Measurements from ENCODE around the gene PRKAR1B.

Gene PRKAR1B

GRCh38 chr7:550881-551614 lies 176.0 kb downstream of the PRKAR1B start:
- Histone ChIP-seq H3K27ac (no peak overlapping the region), H3K27me3 (no peaks in the 10 kb centered on the region), H3K9ac (no peak overlapping the region), H3K36me3 (no peaks in the 10 kb centered on the region), H3K9me3 (no peaks in the 10 kb centered on the region), H3K4me2 (no peak overlapping the region), H3K4me3 (no peak overlapping the region), H3K4me1 (peaks cover 13% of the 10 kb centered on the region), H4K20me1 (no peaks in the 10 kb centered on the region)
- TF ChIP-seq Cebpa-rat (IDR thresholded peaks at IDR 0.05) = no peak

GRCh38 chr7:549891-550625 lies 177.0 kb downstream of the PRKAR1B start:
- no peak overlapping the region for H3K27ac ChIP-seq

GRCh38 chr7:549066-549890 lies 177.8 kb downstream of the PRKAR1B start:
- Histone ChIP-seq H4K20me1 (no peaks in the 10 kb centered on the region), H3K9ac (no peak overlapping the region), H3K9me3 (peaks cover 6% of the 10 kb centered on the region; the same call in 1 of the 2 replicates), H3K4me1 (peaks cover 13% of the 10 kb centered on the region), H3K27me3 (no peaks in the 10 kb centered on the region), H3K36me3 (no peaks in the 10 kb centered on the region), H3K4me3 (no peak overlapping the region), H3K4me2 (peak overlapping the region; percentile 50), H3K27ac (no peak overlapping the region)
- no peak for TF ChIP-seq Cebpa-rat (IDR thresholded peaks at IDR 0.05)

More at GRCh38 chr7:549891-550625, 177.0 kb downstream of the PRKAR1B start:
- H3K36me3 ChIP-seq = no peaks in the 10 kb centered on the region
- H3K4me2 ChIP-seq = peak overlapping the region; percentile 50
- no peaks in the 10 kb centered on the region for H4K20me1 ChIP-seq
- no peak for TF ChIP-seq Cebpa-rat (IDR thresholded peaks at IDR 0.05)
- H3K4me1 ChIP-seq = peaks cover 13% of the 10 kb centered on the region
- H3K27me3 ChIP-seq = no peaks in the 10 kb centered on the region
- no peak overlapping the region for H3K4me3 ChIP-seq
- H3K9ac ChIP-seq = no peak overlapping the region
- H3K9me3 ChIP-seq = peaks cover 4% of the 10 kb centered on the region; the same call in 1 of the 2 replicates

- no peak overlapping the region for H3K4me3 ChIP-seq
- no peak overlapping the region for H3K9ac ChIP-seq
- no peak overlapping the region for H3K27ac ChIP-seq
- TF ChIP-seq Cebpa-rat (IDR thresholded peaks at IDR 0.05) = no peak
- H4K20me1 ChIP-seq = no peaks in the 10 kb centered on the region
- no peaks in the 10 kb centered on the region for H3K36me3 ChIP-seq
- H3K4me1 ChIP-seq = peaks cover 13% of the 10 kb centered on the region
- no peak overlapping the region for H3K4me2 ChIP-seq
- no peaks in the 10 kb centered on the region; the same call in 1 of the 2 replicates for H3K27me3 ChIP-seq
- peaks cover 6% of the 10 kb centered on the region; the same call in 1 of the 2 replicates for H3K9me3 ChIP-seq
Observed at GRCh38 chr7:548401-548800, 178.7 kb downstream of the PRKAR1B start.

GRCh38 chr7:545470-545869 lies 181.6 kb downstream of the PRKAR1B start:
- Histone ChIP-seq H3K36me3 (no peaks in the 10 kb centered on the region), H3K9me3 (peaks cover 6% of the 10 kb centered on the region; the same call in 1 of the 2 replicates), H3K4me1 (peaks cover 40% of the 10 kb centered on the region), H3K9ac (no peak overlapping the region), H3K27me3 (peaks cover 5% of the 10 kb centered on the region; the same call in 1 of the 2 replicates), H3K27ac (no peak overlapping the region), H3K4me3 (no peak overlapping the region), H4K20me1 (0 out of 2 replicates have a peak, but pooled peaks cover 4% of the 10 kb centered on the region), H3K4me2 (no peak overlapping the region)
- TF ChIP-seq Cebpa-rat (IDR thresholded peaks at IDR 0.05) = no peak

GRCh38 chr7:544338-545221 lies 182.5 kb downstream of the PRKAR1B start:
- TF ChIP-seq Cebpa-rat (IDR thresholded peaks at IDR 0.05) = no peak
- Histone ChIP-seq H3K9ac (no peak overlapping the region), H3K36me3 (no peaks in the 10 kb centered on the region), H3K4me1 (peaks cover 42% of the 10 kb centered on the region), H3K9me3 (peaks cover 6% of the 10 kb centered on the region; the same call in 1 of the 2 replicates), H3K27ac (no peak overlapping the region), H3K4me2 (no peak overlapping the region), H3K27me3 (peaks cover 5% of the 10 kb centered on the region; the same call in 1 of the 2 replicates), H4K20me1 (0 out of 2 replicates have a peak, but pooled peaks cover 8% of the 10 kb centered on the region), H3K4me3 (no peak overlapping the region)

- Histone ChIP-seq H3K4me2 (peak overlapping the region; percentile 76; the same call in 1 of the 2 replicates), H3K4me1 (peaks cover 43% of the 10 kb centered on the region)
Observed at GRCh38 chr7:543501-544337, 183.4 kb downstream of the PRKAR1B start.

More at GRCh38 chr7:543501-544337, 183.4 kb downstream of the PRKAR1B start:
- no peak for TF ChIP-seq Cebpa-rat (IDR thresholded peaks at IDR 0.05)
- peaks cover 6% of the 10 kb centered on the region; the same call in 1 of the 2 replicates for H3K9me3 ChIP-seq
- H3K36me3 ChIP-seq = no peaks in the 10 kb centered on the region
- peaks cover 11% of the 10 kb centered on the region for H3K27me3 ChIP-seq
- H3K9ac ChIP-seq = no peak overlapping the region
- no peak overlapping the region for H3K4me3 ChIP-seq
- no peak overlapping the region for H3K27ac ChIP-seq
- H4K20me1 ChIP-seq = peaks cover 14% of the 10 kb centered on the region; the same call in 1 of the 2 replicates

All from BLaER1 (cell line).